Upper lobe of right lung (tissue), 1 donor: ENCODE measurements around the gene EYA2. TPM values are rescaled to one million over a fixed set of nuclear protein-coding genes. Genes with fewer than 3 reads are reported as not detected.

Source experiments
- ATAC-seq: fragments of 200-7000 bp; cut with Tn5 transposase; one replicate; pipeline ENCODE4 v1.9.1; 2020; ENCODE audit warnings: mild to moderate bottlenecking, moderate library complexity
- DNase-seq: peaks from one replicate; pipeline ENCODE4 v3.0.0-alpha.2; 2020
- H3K27ac ChIP-seq: fragments of 200-600 bp; one replicate; pipeline ENCODE4 v1.8.0; 2022
- H3K27me3 ChIP-seq: fragments of 200-600 bp; one replicate; pipeline ENCODE4 v1.8.0; 2022; ENCODE audit warnings: mild to moderate bottlenecking
- H3K36me3 ChIP-seq: fragments of 200-600 bp; one replicate; pipeline ENCODE4 v1.8.0; 2022
- H3K4me1 ChIP-seq: fragments of 200-600 bp; one replicate; pipeline ENCODE4 v1.8.0; 2022
- H3K4me3 ChIP-seq: fragments of 200-600 bp; one replicate; pipeline ENCODE4 v1.8.0; 2022; ENCODE audit warnings: mild to moderate bottlenecking
- H3K9me3 ChIP-seq: fragments of 200-600 bp; one replicate; pipeline ENCODE4 v1.8.0; 2022
- intact Hi-C: fragments of 100-400 bp; cut with DNase I; formaldehyde crosslinking; loops from one replicate; pipeline ENCODE4 v1.11.0; 2022
- total RNA-seq: library from RNA; stranded (reverse); fragmentation: NEBNext Ultra II Directional; extraction: Animal tissue kit (Norgen Biotek cat#: 25700); gene quantifications from one replicate; pipeline ENCODE4 v1.2.1, GENCODE V29; 2021
- TF ChIP-seq, protein P1 (sequence below): fragments of 200-600 bp; IDR thresholded peaks from one replicate; pipeline ENCODE4 v1.8.0; 2022; ENCODE audit warnings: antibody characterized with exemption
- donor health status: DM: no; HTN: yes; CAD: no; lungs with severe emphysema.

Gene EYA2
- total RNA-seq, 1 donor from 2014 or later, result 1.8 TPM

DNA sequence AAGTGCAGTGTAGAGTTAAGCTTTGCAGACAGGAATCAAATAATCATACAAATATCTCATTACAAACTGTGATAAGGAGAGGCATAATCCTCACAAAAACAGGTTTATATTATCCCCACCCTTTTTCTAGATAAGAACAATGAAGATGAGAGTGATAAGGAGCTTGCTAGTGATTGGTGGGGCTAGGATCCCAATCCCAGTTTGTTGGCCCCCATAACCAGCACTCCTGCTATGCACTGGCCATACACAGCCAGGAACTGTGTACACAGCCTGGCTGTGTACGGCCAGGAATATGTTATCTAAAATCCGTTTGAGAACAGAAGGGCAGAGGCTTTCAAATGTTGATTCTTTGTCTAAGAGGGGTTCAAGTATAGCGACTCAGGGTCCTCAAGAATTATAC is 180.6 kb downstream of the EYA2 start:
- Histone ChIP-seq H3K36me3 (no peaks in the 10 kb centered on the region), H3K4me3 (no peak overlapping the region), H3K9me3 (peaks cover 6% of the 10 kb centered on the region), H3K27ac (no peak overlapping the region), H3K4me1 (no peaks in the 10 kb centered on the region), H3K27me3 (no peaks in the 10 kb centered on the region)
- intact Hi-C loops, result no loop called here
- no peak for DNase-seq
- no peak for ATAC-seq
- TF ChIP-seq, protein P1, sequence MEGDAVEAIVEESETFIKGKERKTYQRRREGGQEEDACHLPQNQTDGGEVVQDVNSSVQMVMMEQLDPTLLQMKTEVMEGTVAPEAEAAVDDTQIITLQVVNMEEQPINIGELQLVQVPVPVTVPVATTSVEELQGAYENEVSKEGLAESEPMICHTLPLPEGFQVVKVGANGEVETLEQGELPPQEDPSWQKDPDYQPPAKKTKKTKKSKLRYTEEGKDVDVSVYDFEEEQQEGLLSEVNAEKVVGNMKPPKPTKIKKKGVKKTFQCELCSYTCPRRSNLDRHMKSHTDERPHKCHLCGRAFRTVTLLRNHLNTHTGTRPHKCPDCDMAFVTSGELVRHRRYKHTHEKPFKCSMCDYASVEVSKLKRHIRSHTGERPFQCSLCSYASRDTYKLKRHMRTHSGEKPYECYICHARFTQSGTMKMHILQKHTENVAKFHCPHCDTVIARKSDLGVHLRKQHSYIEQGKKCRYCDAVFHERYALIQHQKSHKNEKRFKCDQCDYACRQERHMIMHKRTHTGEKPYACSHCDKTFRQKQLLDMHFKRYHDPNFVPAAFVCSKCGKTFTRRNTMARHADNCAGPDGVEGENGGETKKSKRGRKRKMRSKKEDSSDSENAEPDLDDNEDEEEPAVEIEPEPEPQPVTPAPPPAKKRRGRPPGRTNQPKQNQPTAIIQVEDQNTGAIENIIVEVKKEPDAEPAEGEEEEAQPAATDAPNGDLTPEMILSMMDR, result no peak

DNA sequence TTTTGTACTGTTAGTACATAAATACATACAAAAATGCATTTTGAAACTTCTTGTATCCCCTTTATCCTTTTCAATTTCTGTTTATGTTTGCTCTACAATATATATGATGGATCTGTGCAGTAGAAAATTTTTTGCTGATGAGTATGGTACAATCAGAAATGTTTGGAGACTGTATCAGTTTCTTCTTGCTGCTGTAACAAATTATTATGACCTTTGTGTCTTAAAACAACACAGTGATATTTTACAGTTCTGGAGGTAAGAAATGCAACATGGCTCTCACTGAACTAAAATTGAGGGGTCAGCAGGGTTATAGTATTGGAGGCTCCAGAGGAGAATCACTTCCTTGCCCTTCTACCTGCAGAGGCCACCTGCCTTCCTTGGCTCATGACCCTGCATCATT is 184.4 kb downstream of the EYA2 start:
- intact Hi-C loops, result no loop called here
- no peak for DNase-seq

DNA sequence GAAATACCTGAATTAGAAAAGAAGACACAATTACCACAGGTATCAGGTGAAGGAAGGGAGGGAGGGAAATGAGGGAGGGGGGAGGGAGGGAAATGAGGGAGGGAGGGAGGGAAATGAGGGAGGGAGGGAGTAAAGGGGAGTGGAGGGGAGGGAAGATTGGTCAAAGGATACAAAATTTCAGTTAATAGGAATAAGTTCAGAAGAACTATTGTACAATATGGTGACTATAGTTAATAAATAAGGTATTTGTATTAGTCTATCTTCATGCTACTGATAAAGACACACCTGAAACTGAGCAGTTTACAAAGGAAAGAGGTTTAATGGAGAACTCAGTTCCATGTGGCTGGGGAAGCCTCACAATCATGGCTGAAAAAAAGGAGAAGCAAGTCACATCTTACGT is 185.7 kb downstream of the EYA2 start:
- no peak overlapping the region for H3K4me3 ChIP-seq
- ATAC-seq (no peak), DNase-seq (no peak)
- H3K36me3 ChIP-seq, result no peaks in the 10 kb centered on the region
- no peaks in the 10 kb centered on the region for H3K4me1 ChIP-seq
- TF ChIP-seq, protein P1, result no peak
- intact Hi-C loops, result no loop called here
- H3K9me3 ChIP-seq, result peaks cover 6% of the 10 kb centered on the region
- peaks cover 5% of the 10 kb centered on the region for H3K27me3 ChIP-seq
- H3K27ac ChIP-seq, result no peak overlapping the region

More for the DNA sequence above, 184.4 kb downstream of the EYA2 start:
- TF ChIP-seq, protein P1, result no peak
- Histone ChIP-seq H3K4me3 (no peak overlapping the region), H3K9me3 (peaks cover 6% of the 10 kb centered on the region), H3K36me3 (no peaks in the 10 kb centered on the region), H3K4me1 (no peaks in the 10 kb centered on the region), H3K27ac (no peak overlapping the region), H3K27me3 (peaks cover 5% of the 10 kb centered on the region)
- no peak for ATAC-seq

DNA sequence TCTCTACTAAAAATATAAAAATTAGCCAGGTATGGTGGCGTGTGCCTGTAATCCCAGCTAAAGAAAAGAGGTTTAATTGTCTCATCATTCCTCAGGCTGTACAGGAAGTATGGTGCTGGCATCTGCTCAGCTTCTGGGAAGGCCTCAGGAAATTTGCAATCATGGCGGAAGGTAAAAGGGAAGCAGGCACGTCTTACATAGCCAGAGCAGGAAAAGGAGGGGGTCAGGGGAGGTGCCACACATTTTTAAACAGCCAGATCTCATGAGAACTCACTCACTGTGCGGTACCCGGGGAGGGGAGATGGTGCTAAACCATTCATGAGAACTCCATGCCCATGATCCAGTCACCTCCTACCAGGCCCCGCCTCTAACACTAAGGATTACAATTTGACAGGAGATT is 191.7 kb downstream of the EYA2 start:
- DNase-seq (no peak), ATAC-seq (no peak)
- no peaks in the 10 kb centered on the region for H3K36me3 ChIP-seq
- intact Hi-C loops, result no loop called here
- H3K27me3 ChIP-seq, result no peaks in the 10 kb centered on the region
- no peak overlapping the region for H3K4me3 ChIP-seq
- H3K9me3 ChIP-seq, result no peaks in the 10 kb centered on the region
- TF ChIP-seq, protein P1, result no peak
- H3K4me1 ChIP-seq, result no peaks in the 10 kb centered on the region
- H3K27ac ChIP-seq, result no peak overlapping the region

DNA sequence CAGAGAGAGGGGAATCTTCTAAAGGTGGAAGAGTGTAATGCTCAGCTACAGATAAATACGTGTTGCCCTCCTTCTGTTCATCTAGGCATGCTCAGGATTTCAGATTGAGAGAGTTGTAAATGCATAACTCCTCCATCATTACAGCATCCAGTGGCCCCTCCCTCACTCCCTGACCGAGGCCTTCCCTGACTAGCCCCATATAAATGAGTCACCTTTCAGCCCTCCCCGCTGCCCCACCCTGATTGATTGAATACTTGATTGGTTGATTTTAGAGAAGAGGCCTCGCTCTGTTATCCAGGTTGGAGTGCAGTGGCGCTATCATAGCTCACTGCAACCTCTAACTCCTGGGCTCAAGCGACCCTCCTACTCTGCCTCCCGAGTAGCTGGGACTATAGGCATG is 193.7 kb downstream of the EYA2 start:
- Histone ChIP-seq H3K9me3 (no peaks in the 10 kb centered on the region), H3K36me3 (no peaks in the 10 kb centered on the region), H3K4me3 (no peak overlapping the region), H3K27ac (no peak overlapping the region), H3K27me3 (no peaks in the 10 kb centered on the region), H3K4me1 (no peaks in the 10 kb centered on the region)
- DNase-seq (no peak), ATAC-seq (no peak)
- intact Hi-C loops, result no loop called here
- TF ChIP-seq, protein P1, result no peak

DNA sequence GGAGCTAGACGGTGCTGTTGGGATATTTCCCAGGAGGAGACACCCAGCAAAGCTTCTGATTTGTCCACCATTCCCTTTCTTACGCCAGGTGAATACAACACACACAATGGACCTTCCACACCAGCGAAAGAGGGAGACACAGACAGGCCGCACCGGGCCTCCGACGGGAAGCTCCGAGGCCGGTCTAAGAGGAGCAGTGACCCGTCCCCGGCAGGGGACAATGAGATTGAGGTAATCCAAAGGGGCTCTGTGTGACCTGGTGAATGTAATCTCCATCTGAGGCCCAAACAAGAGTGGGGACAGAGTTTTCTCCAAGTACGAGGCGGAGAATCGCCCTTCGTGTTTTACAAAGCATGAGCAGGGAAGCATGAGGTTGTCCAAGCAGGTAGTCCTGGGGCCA is 194.5 kb downstream of the EYA2 start:
- H3K27ac ChIP-seq, result no peak overlapping the region
- H3K27me3 ChIP-seq, result no peaks in the 10 kb centered on the region
- H3K4me1 ChIP-seq, result no peaks in the 10 kb centered on the region
- ATAC-seq (no peak), DNase-seq (no peak)
- TF ChIP-seq, protein P1, result no peak
- intact Hi-C loops, result no loop called here
- no peak overlapping the region for H3K4me3 ChIP-seq
- H3K9me3 ChIP-seq, result no peaks in the 10 kb centered on the region
- no peaks in the 10 kb centered on the region for H3K36me3 ChIP-seq
